HCT116 (cell line): ENCODE measurements around the gene CELF3. TPM values are rescaled to one million over a fixed set of nuclear protein-coding genes. Genes with fewer than 3 reads are reported as not detected.
A peak's percentile ranks its signal among the peaks of the same experiment; 100 is the strongest.

ENCODE experiments used
- ATAC-seq: fragments of 200-7000 bp; cut with Tn5 transposase; 2 replicates; pipeline ENCODE4 v1.9.1; 2020; ENCODE audit warnings: mild to moderate bottlenecking, moderate library complexity
- BruUV-seq: library from RNA; stranded (reverse); fragments of 400-500 nt; replicated peaks from 2 replicates; lab custom pipeline; 2021; lab: Mats Ljungman, UMichigan
- CTCF ChIA-PET: fragments of 300-600 bp; sonication (Branson Sonifier 250); formaldehyde crosslinking; loops from one replicate; lab custom pipeline; 2021; ENCODE audit warnings: antibody characterized with exemption; lab: Charles Lee
- POLR2A ChIA-PET: fragments of 300-600, 350-600 bp; sonication (Branson Sonifier 250); formaldehyde crosslinking; loops from one replicate; lab custom pipeline; 2021; ENCODE audit warnings: antibody characterized with exemption; lab: Charles Lee
- RAD21 ChIA-PET, 2 experiments: fragments of 300-600 bp; sonication (Branson Sonifier 250); formaldehyde crosslinking; loops; one replicate each; lab custom pipeline; 2023; ENCODE audit warnings: low total read pairs in 2 of 2; ENCODE audit not compliant: uncharacterized antibody in 2 of 2, unreplicated experiment in 2 of 2, low non-redundant PET in 1 of 2; lab: Charles Lee
- DNase-seq: peaks from one replicate; pipeline ENCODE4 v3.0.0-alpha.2; 2010; ENCODE audit warnings: low read depth, low spot score
- H2AFZ ChIP-seq: fragments of 200-600 bp; shearing (Covaris generic), sonication (generic); 2 replicates; pipeline ENCODE4 v1.6.1; 2017; ENCODE audit warnings: low read depth, mixed run types, mixed read lengths, antibody characterized with exemption, low read length; ENCODE audit not compliant: poor library complexity, severe bottlenecking
- H3K27ac ChIP-seq: 2 replicates; pipeline ENCODE4 v1.5.1; 2012; ENCODE audit warnings: low read depth, low read length
- H3K27me3 ChIP-seq: fragments of 200-600 bp; sonication (generic); 2 replicates; pipeline ENCODE4 v1.6.1; 2016; ENCODE audit warnings: mixed run types, low read length, mixed read lengths; ENCODE audit not compliant: insufficient read depth
- H3K36me3 ChIP-seq, 2 experiments: fragments of 200-500 bp in 1 of 2; fragments of 200-600 bp in 1 of 2; sonication (Bioruptor generic) in 1 of 2; sonication (generic) in 1 of 2; 2 replicates each; pipeline versions ENCODE4 v1.5.1 to v1.6.1; 2014 to 2016; ENCODE audit warnings: low read length in 2 of 2, inconsistent platforms in 1 of 2, mixed read lengths in 1 of 2, mixed run types in 1 of 2; ENCODE audit not compliant: insufficient read depth in 2 of 2, control insufficient read depth in 1 of 2
- H3K4me1 ChIP-seq, 2 experiments: fragments of 200-600 bp in 1 of 2; sonication (generic) in 1 of 2; 2 replicates each; pipeline versions ENCODE4 v1.5.1 to v1.6.1; 2012 to 2017; ENCODE audit warnings: low read length in 2 of 2, inconsistent platforms in 1 of 2, mild to moderate bottlenecking in 1 of 2, mixed read lengths in 1 of 2, mixed run types in 1 of 2, moderate library complexity in 1 of 2; ENCODE audit not compliant: insufficient read depth in 2 of 2, control insufficient read depth in 1 of 2
- H3K4me2 ChIP-seq: fragments of 200-600 bp; sonication (generic); 2 replicates; pipeline ENCODE4 v1.6.1; 2017; ENCODE audit warnings: mixed run types, low read length, mixed read lengths
- H3K4me3 ChIP-seq, 2 experiments: fragments of 200-600 bp in 1 of 2; sonication (generic) in 1 of 2; replicated peaks in 1 of 2; 2 replicates each; pipeline ENCODE4 v1.5.1; 2011 to 2016; ENCODE audit warnings: low read length in 2 of 2, control low read depth in 1 of 2, low read depth in 1 of 2, mild to moderate bottlenecking in 1 of 2, mixed read lengths in 1 of 2, mixed run types in 1 of 2
- H3K79me2 ChIP-seq: fragments of 200-600 bp; sonication (generic); 2 replicates; pipeline ENCODE4 v1.6.1; 2017; ENCODE audit warnings: mild to moderate bottlenecking, mixed run types, low read length, moderate library complexity, mixed read lengths; ENCODE audit not compliant: insufficient read depth
- H3K9ac ChIP-seq: fragments of 200-600 bp; sonication (generic); 2 replicates; pipeline ENCODE4 v1.6.1; 2016; ENCODE audit warnings: low read length, mixed read lengths
- H3K9me2 ChIP-seq: fragments of 200-600 bp; sonication (generic), shearing (Covaris generic); 2 replicates; pipeline ENCODE4 v1.6.1; 2017; ENCODE audit warnings: mixed run types, mild to moderate bottlenecking, moderate library complexity; ENCODE audit not compliant: insufficient read depth
- H3K9me3 ChIP-seq, 2 experiments: fragments of 200-500 bp in 1 of 2; fragments of 200-600 bp in 1 of 2; sonication (Bioruptor generic) in 1 of 2; sonication (generic) in 1 of 2; 2 replicates each; pipeline ENCODE4 v1.6.1; 2014 to 2017; ENCODE audit warnings: low read length in 2 of 2, mixed read lengths in 2 of 2, inconsistent platforms in 1 of 2, low read depth in 1 of 2, mild to moderate bottlenecking in 1 of 2, mixed run types in 1 of 2, moderate library complexity in 1 of 2; ENCODE audit not compliant: control insufficient read depth in 1 of 2, insufficient read depth in 1 of 2
- H4K20me1 ChIP-seq: fragments of 200-600 bp; sonication (generic), shearing (Covaris generic); 2 replicates; pipeline ENCODE4 v1.6.1; 2017; ENCODE audit warnings: mixed run types, mild to moderate bottlenecking, moderate library complexity; ENCODE audit not compliant: insufficient read depth
- ATF3 ChIP-seq: IDR thresholded peaks from 2 replicates; pipeline ENCODE4 v1.6.1; 2012
- CEBPB ChIP-seq: IDR thresholded peaks from 2 replicates; pipeline ENCODE4 v1.6.1; 2012; ENCODE audit warnings: low read depth
- EGR1 ChIP-seq: IDR thresholded peaks from 2 replicates; pipeline ENCODE4 v1.6.1; 2012; ENCODE audit warnings: low read depth
- ELF1 ChIP-seq: IDR thresholded peaks from 2 replicates; pipeline ENCODE4 v1.6.1; 2012; ENCODE audit warnings: low read depth, borderline replicate concordance
- EZH2phosphoT487 ChIP-seq: fragments of 200-600 bp; IDR thresholded peaks from 2 replicates; pipeline ENCODE4 v1.6.1; 2018; ENCODE audit warnings: antibody characterized with exemption, borderline replicate concordance
- JUND ChIP-seq: IDR thresholded peaks from 2 replicates; pipeline ENCODE4 v1.6.1; 2012
- MAX ChIP-seq: IDR thresholded peaks from 2 replicates; pipeline ENCODE4 v1.6.1; 2012
- POLR2AphosphoS5 ChIP-seq: IDR thresholded peaks from 2 replicates; pipeline ENCODE4 v1.6.1; 2011; ENCODE audit warnings: mild to moderate bottlenecking, low read depth, low read length, moderate library complexity
- RAD21 ChIP-seq: IDR thresholded peaks from 2 replicates; pipeline ENCODE4 v1.6.1; 2012; ENCODE audit warnings: low read depth, mild to moderate bottlenecking
- SRF ChIP-seq: IDR thresholded peaks from 2 replicates; pipeline ENCODE4 v1.6.1; 2012; ENCODE audit warnings: low read depth
- ZBTB33 ChIP-seq: IDR thresholded peaks from 2 replicates; pipeline ENCODE4 v1.6.1; 2011; ENCODE audit warnings: mild to moderate bottlenecking, low read length, moderate library complexity; ENCODE audit not compliant: insufficient replicate concordance; ENCODE audit errors: extremely low read depth
- ZFX ChIP-seq: fragments of 450-650 bp; IDR thresholded peaks from 2 replicates; pipeline ENCODE4 v1.6.1; 2017
- ZNF274 ChIP-seq: fragments of 200-500 bp; sonication (Bioruptor generic); IDR thresholded peaks from 2 replicates; pipeline ENCODE4 v1.6.1; 2014; ENCODE audit warnings: mild to moderate bottlenecking, low read depth, low read length, inconsistent platforms
- intact Hi-C: fragments of 100-400 bp; cut with micrococcal nuclease; formaldehyde crosslinking; loops from 2 replicates; pipeline ENCODE4 v1.10.0; 2022
- total RNA-seq: library from RNA; stranded (reverse); gene quantifications from one replicate; pipeline ENCODE4 v1.2.1, GENCODE V29; 2021; ENCODE audit not compliant: unreplicated experiment
- TF ChIP-seq, protein P1 (sequence below), 3 experiments: fragments of 200-600 bp in 1 of 3; sonication (generic) in 1 of 3; IDR thresholded peaks in 2 of 3; conservative IDR thresholded peaks in 1 of 3; 2 replicates each; pipeline ENCODE4 v1.5.1; 2012 to 2017; ENCODE audit warnings: low read depth in 2 of 3, low read length in 2 of 3, antibody characterized with exemption in 1 of 3, borderline replicate concordance in 1 of 3, control low read depth in 1 of 3, mild to moderate bottlenecking in 1 of 3, mixed read lengths in 1 of 3, mixed run types in 1 of 3, moderate library complexity in 1 of 3; ENCODE audit not compliant: insufficient read depth in 1 of 3
- TF ChIP-seq, protein P2 (sequence below): IDR thresholded peaks from 2 replicates; pipeline ENCODE4 v1.6.1; 2012; ENCODE audit warnings: low read depth

Gene CELF3
- total RNA-seq, 1 experiment from 2014 or later = not detected

DNA sequence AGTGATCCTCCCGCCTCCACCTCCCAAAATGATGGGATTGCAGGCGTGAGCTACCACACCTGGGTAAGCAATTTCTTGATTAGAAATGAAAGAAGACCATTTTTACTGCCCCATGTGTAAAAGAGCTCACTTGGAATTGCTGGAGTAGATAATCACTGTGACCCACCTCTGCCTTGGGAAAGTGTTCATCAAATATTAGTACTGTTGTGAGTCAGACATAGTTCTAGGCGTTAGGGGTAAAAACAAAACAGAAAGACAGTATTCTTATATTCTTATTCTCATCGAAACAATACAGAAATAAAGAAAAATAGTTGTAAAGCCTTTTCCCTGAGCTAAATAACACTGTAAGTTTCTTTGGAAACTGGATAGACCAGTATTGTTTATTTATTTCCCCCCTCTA, 36.2 kb downstream of the CELF3 start:
- ChIA-PET RAD21 (no interaction called here), POLR2A (interaction anchor here (0.9 to 1.4 kb wide), 4 partner anchors 68 to 357 kb away, joined by 3 to 4 read pairs (median 4); partner anchors contain the start of genes S100A11, SNX27 and TUFT1), CTCF (interaction anchor here (1.5 kb wide), 1 partner anchor 86 kb away, joined by 4 read pairs; no protein-coding TSS in a partner anchor)
- Histone ChIP-seq H3K79me2 (no peaks in the 10 kb centered on the region), H3K27ac (peak overlapping the region; percentile 72), H3K9me3 (no peaks in the 10 kb centered on the region), H3K4me3 (peak overlapping the region; percentile 4 to 38; a peak in 3 of 4 replicates), H3K4me2 (peak overlapping the region; percentile 72), H2AFZ (no peak overlapping the region), H3K9me2 (no peaks in the 10 kb centered on the region), H3K27me3 (no peaks in the 10 kb centered on the region), H3K9ac (peak overlapping the region; percentile 39), H4K20me1 (no peaks in the 10 kb centered on the region), H3K36me3 (no peaks in the 10 kb centered on the region), H3K4me1 (peaks cover 23 to 45% of the 10 kb centered on the region in 2 experiments)
- TF ChIP-seq POLR2AphosphoS5 = no peak
- TF ChIP-seq EZH2phosphoT487 = no peak
- no peak for TF ChIP-seq ZFX
- no peak for TF ChIP-seq EGR1
- no peak for TF ChIP-seq RAD21
- no peak for TF ChIP-seq JUND
- no peak for TF ChIP-seq CEBPB
- TF ChIP-seq, protein P1, sequence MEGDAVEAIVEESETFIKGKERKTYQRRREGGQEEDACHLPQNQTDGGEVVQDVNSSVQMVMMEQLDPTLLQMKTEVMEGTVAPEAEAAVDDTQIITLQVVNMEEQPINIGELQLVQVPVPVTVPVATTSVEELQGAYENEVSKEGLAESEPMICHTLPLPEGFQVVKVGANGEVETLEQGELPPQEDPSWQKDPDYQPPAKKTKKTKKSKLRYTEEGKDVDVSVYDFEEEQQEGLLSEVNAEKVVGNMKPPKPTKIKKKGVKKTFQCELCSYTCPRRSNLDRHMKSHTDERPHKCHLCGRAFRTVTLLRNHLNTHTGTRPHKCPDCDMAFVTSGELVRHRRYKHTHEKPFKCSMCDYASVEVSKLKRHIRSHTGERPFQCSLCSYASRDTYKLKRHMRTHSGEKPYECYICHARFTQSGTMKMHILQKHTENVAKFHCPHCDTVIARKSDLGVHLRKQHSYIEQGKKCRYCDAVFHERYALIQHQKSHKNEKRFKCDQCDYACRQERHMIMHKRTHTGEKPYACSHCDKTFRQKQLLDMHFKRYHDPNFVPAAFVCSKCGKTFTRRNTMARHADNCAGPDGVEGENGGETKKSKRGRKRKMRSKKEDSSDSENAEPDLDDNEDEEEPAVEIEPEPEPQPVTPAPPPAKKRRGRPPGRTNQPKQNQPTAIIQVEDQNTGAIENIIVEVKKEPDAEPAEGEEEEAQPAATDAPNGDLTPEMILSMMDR (IDR thresholded peaks at IDR 0.05 in 2 of 3, conservative IDR thresholded peaks at IDR 0.05 in 1 of 3; ENCODE audit: borderline replicate concordance in 1 of 3, insufficient read depth in 1 of 3, low read depth in 2 of 3, low read length in 2 of 3) = no peak
- TF ChIP-seq MAX = no peak
- TF ChIP-seq ELF1 = no peak
- TF ChIP-seq, protein P2, sequence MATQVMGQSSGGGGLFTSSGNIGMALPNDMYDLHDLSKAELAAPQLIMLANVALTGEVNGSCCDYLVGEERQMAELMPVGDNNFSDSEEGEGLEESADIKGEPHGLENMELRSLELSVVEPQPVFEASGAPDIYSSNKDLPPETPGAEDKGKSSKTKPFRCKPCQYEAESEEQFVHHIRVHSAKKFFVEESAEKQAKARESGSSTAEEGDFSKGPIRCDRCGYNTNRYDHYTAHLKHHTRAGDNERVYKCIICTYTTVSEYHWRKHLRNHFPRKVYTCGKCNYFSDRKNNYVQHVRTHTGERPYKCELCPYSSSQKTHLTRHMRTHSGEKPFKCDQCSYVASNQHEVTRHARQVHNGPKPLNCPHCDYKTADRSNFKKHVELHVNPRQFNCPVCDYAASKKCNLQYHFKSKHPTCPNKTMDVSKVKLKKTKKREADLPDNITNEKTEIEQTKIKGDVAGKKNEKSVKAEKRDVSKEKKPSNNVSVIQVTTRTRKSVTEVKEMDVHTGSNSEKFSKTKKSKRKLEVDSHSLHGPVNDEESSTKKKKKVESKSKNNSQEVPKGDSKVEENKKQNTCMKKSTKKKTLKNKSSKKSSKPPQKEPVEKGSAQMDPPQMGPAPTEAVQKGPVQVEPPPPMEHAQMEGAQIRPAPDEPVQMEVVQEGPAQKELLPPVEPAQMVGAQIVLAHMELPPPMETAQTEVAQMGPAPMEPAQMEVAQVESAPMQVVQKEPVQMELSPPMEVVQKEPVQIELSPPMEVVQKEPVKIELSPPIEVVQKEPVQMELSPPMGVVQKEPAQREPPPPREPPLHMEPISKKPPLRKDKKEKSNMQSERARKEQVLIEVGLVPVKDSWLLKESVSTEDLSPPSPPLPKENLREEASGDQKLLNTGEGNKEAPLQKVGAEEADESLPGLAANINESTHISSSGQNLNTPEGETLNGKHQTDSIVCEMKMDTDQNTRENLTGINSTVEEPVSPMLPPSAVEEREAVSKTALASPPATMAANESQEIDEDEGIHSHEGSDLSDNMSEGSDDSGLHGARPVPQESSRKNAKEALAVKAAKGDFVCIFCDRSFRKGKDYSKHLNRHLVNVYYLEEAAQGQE = no peak
- TF ChIP-seq ZBTB33 = no peak
- no peak for TF ChIP-seq SRF
- TF ChIP-seq ATF3 = no peak
- TF ChIP-seq ZNF274 = no peak
- intact Hi-C loops = no loop called here
- ATAC-seq = peak; percentile 69
- BruUV-seq = TSS peak; percentile 91
- DNase-seq = peak; percentile 8
